NCI-H345 treated with DMSO at 0.1 percent for 48 hours (cell line): ENCODE results near the gene KIN.
"Not testable (repeated sequence)": the region's sequence is repeated elsewhere in the genome, so short reads cannot be mapped to it uniquely, and the experiment has no call there.

Source experiments
- DNase-seq: peaks from one replicate; lab custom pipeline; 2025; ENCODE audit not compliant: unreplicated experiment; lab: John Stamatoyannopoulos, UW

KIN gene

DNA sequence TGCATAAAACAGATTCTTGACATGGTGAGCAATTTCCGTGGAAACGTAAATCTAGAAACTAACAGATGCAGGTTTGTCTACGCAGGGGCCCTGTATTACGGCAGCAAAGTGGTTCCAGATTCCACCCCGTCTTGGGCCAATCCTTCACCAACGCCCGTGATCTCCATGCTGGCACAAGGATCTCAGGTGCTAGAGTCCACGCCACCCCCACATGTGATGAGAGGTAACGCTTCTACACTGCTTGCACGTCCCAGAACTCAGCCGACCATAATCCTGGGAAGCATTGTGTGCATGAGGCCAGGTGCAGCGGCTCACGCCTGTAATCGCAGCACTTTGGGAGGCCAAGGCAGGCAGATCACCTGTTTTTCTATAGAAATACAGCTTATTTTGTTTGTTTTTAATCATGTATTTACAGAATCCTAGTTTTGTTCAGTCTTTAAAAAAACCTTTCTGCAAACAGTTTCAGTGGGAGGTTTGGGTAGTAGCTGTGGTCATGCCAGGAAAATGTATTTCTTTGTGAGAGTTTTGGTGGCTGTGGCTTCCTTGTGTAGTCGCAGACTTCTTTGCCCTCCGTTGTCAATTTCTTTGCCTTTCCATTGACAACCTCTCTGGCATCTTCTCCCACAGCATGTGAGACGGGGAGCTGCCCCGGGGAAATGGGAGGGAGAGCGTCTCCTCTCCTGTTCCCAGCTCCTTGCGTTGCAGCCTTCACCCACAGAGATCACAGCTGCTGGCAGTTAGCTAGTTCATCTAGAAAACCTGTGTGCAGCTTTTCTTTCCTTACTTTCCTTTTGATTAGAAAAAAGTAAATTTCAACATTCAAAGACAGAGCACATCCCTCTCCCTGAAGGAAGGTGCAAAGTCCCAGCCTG is 49.0 kb downstream of the KIN start:
- no peak for DNase-seq

DNA sequence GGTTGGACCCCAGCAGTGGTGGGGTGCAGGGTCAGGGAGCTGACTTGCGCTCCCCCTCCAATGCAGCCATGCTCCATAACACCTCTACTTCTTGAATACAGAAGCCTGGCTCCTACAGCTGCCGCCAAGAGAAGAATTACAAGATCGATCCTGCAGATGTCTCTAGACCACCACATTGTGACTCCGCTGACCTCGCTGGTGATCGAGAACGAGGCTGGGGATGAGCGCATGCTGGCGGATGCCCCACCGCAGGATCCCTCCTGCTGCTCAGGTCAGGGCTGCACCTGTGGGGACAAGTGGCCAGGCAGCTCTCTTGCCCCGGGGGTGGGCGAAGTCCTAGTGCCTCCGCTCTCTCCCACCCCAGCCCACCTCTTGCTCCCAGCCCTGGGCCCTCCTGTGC is 53.0 kb downstream of the KIN start:
- DNase-seq: no peak

DNA sequence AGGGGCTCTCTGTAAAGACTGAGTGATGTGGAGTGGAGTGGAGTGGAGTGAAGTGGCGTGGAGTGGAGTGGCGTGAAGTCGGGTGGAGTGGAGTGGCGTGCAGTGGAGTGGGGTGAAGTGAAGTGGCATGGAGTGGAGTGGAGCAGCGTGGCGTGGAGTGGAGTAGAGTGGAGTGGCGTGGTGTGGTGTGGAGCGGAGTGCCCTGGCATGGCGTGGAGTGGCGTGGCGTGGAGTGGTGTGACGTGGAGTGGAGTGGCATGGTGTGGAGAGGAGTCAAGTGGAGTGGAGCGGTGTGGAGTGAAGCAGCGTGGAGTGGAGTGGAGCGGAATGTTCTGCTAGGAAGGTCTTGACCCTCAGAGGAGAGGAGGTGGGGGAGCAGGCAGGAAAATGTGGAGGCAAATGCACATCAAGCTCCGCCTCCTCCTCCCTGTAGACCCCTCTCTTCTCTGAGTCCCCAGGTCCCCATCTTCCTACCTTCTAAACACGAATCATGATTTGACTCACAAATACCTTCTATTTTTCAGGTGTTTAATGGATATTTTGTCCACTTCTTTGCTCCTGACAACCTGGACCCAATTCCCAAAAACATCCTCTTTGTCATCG is 64.8 kb downstream of the KIN start:
- no peak for DNase-seq

DNA sequence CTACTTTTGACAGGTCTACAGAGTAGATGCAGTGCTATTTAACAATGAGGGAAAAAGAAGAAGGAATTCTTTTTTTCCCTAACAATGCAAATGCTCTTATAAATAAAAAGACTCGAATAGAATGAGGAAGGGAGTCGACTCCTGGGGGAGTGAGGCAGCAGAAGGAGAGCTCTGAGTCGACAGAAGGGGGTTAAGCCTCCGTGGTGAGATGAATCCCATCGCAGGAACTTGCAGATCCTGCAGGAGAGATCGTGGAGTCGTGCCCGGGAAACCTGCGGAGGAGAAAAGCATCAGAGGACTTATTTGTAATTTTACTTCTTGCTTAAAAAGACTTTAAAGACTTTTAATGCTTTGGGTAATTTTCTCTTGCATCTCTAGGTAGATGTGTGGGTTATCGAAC is 67.3 kb downstream of the KIN start:
- no peak for DNase-seq

DNA sequence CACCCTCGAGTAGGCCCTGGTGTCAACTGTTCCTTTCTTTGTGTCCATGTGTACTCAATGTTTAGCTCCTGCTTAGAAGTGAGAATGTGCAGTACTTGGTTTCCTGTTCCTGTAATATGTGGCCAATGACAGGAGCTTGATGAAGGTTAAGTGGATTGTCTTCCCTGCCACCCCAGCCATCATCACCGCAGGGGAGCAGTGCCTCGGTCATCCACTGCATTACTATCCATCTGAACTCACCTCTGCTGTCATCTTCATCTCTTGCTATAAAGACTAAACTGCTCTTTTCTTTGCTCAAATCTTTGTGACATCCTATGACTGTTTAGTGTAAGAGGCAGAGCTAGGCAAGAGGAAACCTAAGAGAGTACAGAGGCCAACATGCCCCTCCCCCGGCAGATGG is 69.1 kb downstream of the KIN start:
- DNase-seq: no peak

DNA sequence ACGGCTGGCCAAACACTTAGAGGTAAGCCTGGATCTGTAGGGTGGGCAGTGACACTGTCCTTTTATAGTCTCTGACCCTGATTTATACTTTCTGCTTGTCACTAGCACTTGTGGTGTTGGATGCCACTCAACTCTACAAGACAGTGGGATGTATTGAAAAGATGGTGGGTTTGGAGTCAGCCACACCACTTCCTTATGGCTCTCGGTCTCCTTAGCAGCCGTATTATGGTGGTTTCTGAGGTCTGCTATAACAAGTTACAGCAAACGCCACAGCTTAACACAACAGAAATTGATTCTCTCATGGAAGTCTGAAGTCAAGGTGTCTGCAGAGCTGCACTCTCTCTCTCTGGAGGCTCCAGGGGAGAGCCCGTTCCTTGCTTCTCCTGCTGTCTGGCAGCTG is 70.0 kb downstream of the KIN start:
- DNase-seq: no peak

DNA sequence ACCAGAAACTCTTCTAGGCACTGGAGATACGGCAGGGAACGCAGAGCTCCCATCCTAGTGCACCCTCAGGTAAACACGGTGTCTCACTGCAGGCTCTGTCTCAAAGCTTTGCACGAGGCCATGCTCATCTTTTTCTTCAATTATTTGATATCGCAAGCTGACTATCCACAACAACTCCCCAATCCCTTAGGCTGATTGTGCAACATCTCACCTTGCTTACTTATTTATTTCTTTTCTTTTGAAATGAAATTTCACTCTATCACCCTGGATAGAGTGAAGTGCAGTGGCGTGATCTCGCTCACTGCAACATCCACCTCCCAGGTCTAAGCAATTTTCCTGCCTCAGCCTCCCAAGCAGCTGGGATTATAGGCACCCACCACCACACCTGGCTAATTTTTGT is 72.3 kb downstream of the KIN start:
- DNase-seq: no peak

DNA sequence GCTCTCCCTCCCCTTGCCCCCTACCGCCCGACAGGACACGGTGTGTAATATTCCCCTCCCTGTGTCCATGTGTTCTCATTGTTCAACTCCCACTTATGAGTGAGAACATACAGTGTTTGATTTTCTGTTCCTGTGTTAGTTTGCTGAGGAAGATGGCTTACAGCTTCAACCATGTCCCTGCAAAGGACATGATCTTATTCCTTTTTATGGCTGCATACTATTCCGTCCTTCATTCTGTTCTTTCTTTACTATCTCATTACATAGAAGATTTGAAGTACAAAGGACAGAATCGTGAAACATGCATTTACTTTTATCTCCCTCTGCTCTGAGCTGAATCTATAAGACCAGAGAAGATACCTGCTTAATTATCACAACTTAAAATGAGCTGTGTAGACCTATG is 76.7 kb downstream of the KIN start:
- DNase-seq: not testable (repeated sequence)

DNA sequence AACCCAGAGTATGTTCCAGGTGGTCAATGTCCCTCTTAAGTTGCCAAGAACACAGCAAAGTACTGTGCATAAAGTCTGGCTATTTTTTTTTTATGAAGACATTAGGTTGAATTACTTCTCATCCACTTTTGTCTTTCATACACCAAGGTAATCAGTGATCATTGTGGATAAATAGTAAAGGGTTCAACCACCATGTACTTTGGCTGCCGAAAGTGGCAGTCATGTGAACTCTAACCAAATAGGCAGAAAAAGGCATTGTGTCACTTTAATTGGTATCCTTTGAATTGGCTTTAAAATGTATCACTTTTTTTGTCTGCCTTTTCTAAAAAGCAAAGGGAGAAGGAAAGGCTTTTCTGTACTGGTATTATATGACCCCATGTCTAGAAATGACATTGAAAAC is 77.3 kb downstream of the KIN start:
- no peak for DNase-seq

DNA sequence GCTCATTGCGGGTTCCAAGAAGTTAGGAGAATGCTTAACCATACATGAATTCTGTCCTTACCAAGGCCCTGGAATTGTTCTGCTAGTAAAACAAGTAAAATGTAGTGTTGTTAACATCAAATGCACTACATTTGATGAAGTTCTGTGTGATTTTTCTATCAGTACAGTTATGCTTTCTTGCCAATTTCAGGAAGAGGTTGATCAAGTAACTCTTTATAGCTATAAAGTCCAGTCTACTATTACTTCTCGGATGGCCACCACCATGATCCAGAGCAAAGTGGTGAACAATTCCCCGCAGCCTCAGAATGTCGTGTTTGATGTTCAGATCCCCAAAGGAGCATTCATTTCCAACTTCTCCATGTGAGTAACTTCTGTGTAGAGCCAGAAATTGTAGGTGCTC is 79.0 kb downstream of the KIN start:
- DNase-seq: no peak

DNA sequence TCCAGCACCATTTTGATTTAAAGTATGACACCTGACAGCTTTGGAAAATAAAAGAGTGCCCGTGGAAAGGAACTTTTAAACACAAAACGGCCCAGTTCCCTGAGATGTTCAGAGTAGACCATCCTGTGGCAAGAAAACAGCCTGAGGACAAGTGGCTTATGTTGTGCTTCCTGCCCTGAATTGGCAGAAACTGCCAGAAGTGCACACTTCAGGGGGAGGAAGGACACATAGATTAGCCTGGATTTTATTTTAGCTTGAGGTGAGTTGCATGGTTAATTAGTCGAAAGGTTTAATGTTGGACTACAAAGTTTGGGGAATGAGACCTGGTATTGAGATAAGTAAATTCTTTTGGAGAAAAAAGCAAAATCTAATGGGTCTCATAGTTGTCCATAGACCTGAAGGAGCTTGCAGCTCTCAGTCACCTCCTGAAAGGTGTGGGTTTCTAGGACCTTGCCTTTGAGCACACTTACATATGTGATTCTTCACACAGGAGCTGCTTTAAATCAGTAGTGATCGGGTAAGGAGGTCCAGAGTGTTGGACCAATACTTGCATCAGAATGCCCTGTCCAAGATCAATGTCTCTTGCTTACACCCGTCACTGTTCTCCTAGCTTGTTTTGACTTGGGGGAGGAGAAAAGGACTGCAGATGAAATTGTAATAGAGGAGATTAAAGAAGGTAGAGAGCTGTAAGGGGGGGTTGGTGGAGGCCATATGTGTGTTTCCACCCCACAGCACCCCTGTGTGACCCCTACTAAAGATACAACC is 79.8 kb downstream of the KIN start:
- no peak for DNase-seq

DNA sequence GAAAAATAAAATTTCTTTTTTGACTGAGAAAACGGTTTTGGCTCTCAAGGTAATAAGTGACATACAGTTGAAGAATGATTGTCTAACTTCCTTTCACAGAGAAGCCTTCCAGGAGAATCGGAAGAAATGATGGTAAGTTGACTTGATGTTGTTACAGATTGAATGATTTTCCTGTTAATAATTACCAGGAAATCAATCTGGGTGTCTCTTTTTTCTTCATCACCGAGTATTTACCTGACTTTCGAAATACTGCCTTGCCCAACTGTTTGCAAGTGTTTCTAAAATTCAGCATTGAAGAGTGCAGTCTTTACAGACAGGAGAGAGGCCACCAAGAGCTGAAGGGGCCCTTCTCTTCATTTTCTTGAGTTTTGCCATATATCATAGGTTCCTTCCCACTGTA is 80.7 kb downstream of the KIN start:
- no peak for DNase-seq

DNA sequence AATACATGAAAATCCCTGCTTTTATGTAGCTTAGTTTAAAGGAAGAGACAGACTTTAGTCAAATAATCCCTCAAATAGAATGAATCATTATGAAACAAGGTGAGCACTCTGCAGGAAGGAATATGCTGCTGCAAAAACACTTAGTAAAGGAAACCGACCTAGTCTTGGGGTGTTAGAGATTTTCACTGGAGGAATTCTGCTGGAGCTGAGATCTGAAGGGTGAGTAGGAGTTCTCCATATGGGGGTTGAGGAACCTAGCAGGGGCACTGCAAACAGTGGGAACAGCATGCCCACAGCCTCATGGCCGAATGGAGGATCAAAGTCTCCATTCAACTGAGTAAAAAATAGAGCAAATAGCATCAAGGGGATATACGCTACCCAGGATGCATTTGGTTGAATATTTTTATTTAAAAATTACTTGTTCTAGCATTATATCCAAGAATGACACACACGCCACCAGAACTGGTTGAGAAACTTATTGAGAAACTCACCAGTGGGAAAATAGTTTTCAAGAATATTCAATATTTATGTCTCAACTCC is 81.2 kb downstream of the KIN start:
- DNase-seq: no peak

DNA sequence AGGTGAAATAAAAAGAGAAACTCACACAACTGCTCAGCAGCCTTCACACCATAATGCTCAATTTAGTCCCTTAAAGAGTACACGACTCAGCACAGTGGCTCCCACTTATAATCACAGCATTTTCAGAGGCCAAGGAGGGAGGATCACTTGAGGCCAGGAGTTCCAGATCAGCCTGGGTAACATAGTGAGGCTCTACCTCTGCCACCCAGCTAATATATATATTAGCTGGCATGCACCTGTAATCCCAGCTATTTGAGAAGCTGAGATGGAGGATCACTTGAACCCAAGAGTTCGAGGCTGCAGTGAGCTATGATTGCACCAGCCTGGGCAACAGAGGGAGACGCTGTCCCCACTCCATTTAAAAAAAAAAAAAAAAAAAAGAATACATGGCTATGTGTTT is 82.5 kb downstream of the KIN start:
- DNase-seq: no peak

DNA sequence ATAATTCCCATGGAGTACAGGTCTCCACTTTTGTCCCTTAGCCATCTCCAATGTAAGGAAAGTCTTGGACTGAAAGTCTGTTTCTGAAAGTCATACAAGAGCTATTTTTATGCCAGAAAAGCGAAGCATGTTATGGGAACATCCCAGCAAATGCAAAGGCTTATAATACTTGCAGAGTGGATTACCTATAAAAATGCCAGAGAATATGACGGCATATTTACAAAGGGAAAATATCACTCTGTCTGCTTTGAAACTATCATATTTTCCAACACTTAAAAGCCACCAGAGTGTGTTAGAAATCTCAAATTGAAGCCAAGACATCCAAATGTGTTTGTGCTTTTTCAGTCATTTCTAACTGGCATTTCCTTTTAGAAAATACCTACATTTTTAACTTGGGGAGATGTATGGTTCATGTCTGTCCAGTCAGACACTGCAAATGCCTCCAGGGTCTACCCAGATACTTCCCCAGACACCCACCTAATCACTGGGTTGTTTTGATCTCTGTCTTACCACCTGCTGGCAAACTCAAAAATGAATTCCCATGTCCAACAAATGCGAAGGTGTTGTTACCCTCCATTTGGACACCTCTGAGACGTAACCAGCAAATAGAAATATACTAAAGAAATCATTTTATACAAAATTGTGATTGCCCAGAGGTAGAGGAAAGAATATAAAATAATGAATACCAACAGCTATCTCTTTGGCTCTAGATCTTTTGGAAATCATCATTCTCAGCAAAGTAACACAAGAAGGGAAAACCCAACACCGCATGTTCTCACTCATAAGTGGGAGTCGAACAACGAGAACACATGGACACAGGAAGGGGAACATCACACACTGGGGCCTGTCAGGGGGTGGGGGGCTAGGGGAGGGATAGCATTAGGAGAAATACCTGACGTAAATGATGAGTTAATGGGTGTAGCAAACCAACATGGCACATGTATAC is 83.4 kb downstream of the KIN start:
- no peak for DNase-seq

DNA sequence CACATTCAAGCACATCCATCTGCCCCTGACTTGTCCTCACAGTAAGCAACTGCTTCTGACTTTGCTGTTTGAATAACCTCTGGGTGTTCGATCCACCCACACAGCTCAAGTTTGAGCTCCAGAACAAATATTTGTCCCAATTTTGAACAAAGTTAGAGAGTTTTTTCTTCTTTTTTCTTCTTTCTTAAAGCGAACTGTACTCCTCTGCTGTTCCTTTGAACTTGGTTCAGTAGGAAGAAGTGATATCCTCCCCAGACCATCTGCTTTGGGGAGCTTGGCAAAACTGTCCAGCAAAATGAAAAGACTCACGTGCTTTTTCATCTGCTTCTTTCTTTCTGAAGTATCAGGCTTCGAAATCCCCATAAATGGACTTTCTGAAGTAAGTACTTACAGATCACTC is 84.7 kb downstream of the KIN start, which contains the start of gene ITIH2:
Gene ITIH2 (plus strand): TSS at position 177 of the 400 bp plus-strand sequence. CDS start 119 bp downstream, at position 296.
- DNase-seq: no peak

DNA sequence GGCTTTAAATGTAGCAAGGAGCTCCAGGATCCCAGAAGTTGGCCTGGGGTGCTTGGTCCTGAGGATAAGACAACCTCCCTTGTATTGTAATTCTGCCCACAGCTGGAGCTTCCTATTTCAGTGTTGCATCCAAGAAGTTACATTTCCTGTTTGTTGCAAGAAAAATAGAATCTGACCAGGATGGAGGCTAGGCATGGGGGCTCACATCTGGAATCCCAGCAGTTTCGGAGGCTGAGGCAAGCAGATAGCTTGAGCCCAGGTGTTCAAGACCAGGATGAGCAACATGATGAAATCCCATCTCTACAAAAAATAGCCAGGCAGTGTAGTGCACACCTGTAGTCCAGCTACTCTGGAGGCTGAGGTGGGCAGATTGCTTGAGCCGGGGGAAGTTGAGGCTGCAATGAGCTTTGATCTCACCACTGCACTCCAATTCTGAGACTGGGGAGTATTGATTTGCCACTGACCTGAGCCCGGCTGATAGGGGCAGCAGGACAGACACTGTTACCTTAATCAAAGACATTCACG is 85.4 kb downstream of the KIN start:
- DNase-seq: no peak

DNA sequence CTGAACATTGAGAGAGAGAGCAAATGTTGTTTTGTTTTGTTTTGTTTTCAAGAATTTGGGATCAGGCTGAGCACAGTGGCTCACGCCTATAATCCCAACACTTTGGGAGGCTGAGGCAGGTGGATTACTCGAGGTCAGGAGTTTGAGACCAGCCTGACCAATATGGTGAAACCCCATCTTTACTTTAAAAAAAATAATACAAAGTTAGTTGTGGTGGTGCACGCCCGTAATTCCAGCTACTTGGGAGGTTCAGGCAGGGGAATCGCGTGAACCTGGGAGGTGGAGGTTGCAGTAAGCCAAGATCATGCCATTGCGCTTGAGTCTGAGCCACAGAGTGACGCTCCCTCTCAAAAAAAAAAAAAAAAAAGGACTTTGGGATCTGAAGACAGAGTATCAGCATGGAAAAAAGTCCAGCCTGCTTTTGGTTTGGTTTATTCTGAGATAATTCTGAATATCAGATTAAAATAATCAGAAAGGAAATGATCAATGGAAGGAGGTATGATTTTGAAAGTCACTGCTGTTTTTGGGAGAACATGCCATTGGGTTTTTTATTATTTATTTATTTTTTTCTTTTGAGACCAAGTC is 86.5 kb downstream of the KIN start:
- DNase-seq: no peak
